Measurements from ENCODE around the gene MICAL3.
A peak's percentile ranks its signal among the peaks of the same experiment; 100 is the strongest.

- TF ChIP-seq POLR2A (IDR thresholded peaks at IDR 0.05): peak; percentile 41
- no peak for TF ChIP-seq EP300 (IDR thresholded peaks at IDR 0.05; ENCODE audit: low read depth)
Measured at GRCh38 chr22:17917490-17917983, 106.8 kb downstream of the MICAL3 start.
